SK-N-MC (cell line): ENCODE results near the gene SLC27A1.
"Not testable (repeated sequence)": the region's sequence is repeated elsewhere in the genome, so short reads cannot be mapped to it uniquely, and the experiment has no call there.

Experiments
- EZH2 ChIP-seq: fragments of 200-600 bp; sonication (generic); IDR thresholded peaks from one replicate; pipeline ENCODE4 v1.6.1; 2017; ENCODE audit warnings: antibody characterized with exemption
- POLR2AphosphoS5 ChIP-seq: IDR thresholded peaks from 2 replicates; pipeline ENCODE4 v1.6.1; 2012; ENCODE audit warnings: mild to moderate bottlenecking, low read depth, low read length, borderline replicate concordance

DNA sequence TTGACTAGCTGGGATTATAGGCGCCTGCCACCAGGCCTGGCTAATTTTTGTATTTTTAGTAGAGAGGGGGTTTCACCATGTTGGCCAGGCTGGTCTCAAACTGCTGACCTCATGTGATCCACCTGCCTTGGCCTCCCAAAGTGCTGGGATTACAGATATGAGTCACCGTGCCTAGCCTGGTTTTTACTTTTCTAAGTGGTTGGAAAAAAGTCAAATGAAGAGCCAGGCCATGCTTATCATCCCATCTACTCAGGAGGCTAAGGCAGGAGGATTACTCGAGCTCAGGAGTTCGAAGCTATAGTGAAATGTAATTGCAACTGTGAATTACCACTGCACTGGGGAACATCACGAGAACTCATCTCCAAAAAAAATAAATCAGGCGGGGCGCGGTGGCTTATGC lies 48.3 kb downstream of the SLC27A1 start:
- TF ChIP-seq EZH2, POLR2AphosphoS5: not testable (repeated sequence)
